Prostate gland (tissue), 2 donors: ENCODE results near the gene TSR3.

ENCODE experiments used
- POLR2A ChIP-seq: fragments of 450-650 bp; IDR thresholded peaks from one replicate; pipeline ENCODE4 v1.6.1; 2016; ENCODE audit warnings: antibody characterized with exemption, mild to moderate bottlenecking
- POLR2AphosphoS5 ChIP-seq: sonication (generic); formaldehyde crosslinking; IDR thresholded peaks from one replicate; pipeline ENCODE4 v1.6.1; 2017; ENCODE audit warnings: antibody characterized with exemption
- TF ChIP-seq, protein P1 (sequence below), 4 experiments: fragments of 200-600 bp in 2 of 4; fragments of 450-650 bp in 2 of 4; sonication (generic) in 2 of 4; IDR thresholded peaks; 1 replicate in 3 of 4; 2 replicates in 1 of 4; pipeline ENCODE4 v1.5.1; 2016 to 2019; ENCODE audit warnings: antibody characterized with exemption in 4 of 4, mild to moderate bottlenecking in 2 of 4, moderate library complexity in 2 of 4

GRCh38 chr16:1389762-1390161 is 38.1 kb upstream of the TSR3 start:
- TF ChIP-seq, protein P1, sequence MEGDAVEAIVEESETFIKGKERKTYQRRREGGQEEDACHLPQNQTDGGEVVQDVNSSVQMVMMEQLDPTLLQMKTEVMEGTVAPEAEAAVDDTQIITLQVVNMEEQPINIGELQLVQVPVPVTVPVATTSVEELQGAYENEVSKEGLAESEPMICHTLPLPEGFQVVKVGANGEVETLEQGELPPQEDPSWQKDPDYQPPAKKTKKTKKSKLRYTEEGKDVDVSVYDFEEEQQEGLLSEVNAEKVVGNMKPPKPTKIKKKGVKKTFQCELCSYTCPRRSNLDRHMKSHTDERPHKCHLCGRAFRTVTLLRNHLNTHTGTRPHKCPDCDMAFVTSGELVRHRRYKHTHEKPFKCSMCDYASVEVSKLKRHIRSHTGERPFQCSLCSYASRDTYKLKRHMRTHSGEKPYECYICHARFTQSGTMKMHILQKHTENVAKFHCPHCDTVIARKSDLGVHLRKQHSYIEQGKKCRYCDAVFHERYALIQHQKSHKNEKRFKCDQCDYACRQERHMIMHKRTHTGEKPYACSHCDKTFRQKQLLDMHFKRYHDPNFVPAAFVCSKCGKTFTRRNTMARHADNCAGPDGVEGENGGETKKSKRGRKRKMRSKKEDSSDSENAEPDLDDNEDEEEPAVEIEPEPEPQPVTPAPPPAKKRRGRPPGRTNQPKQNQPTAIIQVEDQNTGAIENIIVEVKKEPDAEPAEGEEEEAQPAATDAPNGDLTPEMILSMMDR (IDR thresholded peaks at IDR 0.05) = no peak
- TF ChIP-seq POLR2A (no peak), POLR2AphosphoS5 (no peak)
